Activated naive CD4-positive, alpha-beta T cell treated with Interleukin-2 at 50 U/mL for 16 hours (primary cell): ENCODE results near the gene SYT12.

Experiments
- DNase-seq: peaks from one replicate; pipeline ENCODE4 v3.0.0-alpha.2; 2020

The SYT12 gene

GRCh38 chr11:67058506-67058905 lies 35.6 kb downstream of the SYT12 start:
- DNase-seq, result no peak

- DNase-seq, result no peak
These were observed 36.7 kb downstream of the SYT12 start for GRCh38 chr11:67059671-67060070.

GRCh38 chr11:67060111-67060522 lies 37.2 kb downstream of the SYT12 start:
- DNase-seq, result no peak

- DNase-seq, result no peak
These were observed 39.8 kb downstream of the SYT12 start for GRCh38 chr11:67062526-67063373.

GRCh38 chr11:67066333-67066709 lies 43.4 kb downstream of the SYT12 start:
- DNase-seq, result no peak

GRCh38 chr11:67071420-67072284 lies 48.7 kb downstream of the SYT12 start:
- DNase-seq, result peak; percentile 77

GRCh38 chr11:67072295-67072694 lies 49.4 kb downstream of the SYT12 start:
- no peak for DNase-seq

GRCh38 chr11:67073908-67074307 lies 51.0 kb downstream of the SYT12 start:
- DNase-seq, result no peak

- no peak for DNase-seq
These were observed 53.3 kb downstream of the SYT12 start for GRCh38 chr11:67076202-67076601.

- DNase-seq, result no peak
These were observed 56.3 kb downstream of the SYT12 start for GRCh38 chr11:67079065-67079705.

GRCh38 chr11:67082071-67082791 lies 59.3 kb downstream of the SYT12 start:
- DNase-seq, result no peak

- DNase-seq, result no peak
These were observed 60.9 kb downstream of the SYT12 start for GRCh38 chr11:67083786-67084366.

- no peak for DNase-seq
These were observed 62.7 kb downstream of the SYT12 start for GRCh38 chr11:67085617-67086016.

- no peak for DNase-seq
These were observed 67.8 kb downstream of the SYT12 start for GRCh38 chr11:67090717-67091116.

GRCh38 chr11:67095214-67095507 lies 72.2 kb downstream of the SYT12 start:
- no peak for DNase-seq

- no peak for DNase-seq
These were observed 76.0 kb downstream of the SYT12 start for GRCh38 chr11:67098799-67099429.

- DNase-seq, result no peak
These were observed 76.9 kb downstream of the SYT12 start for GRCh38 chr11:67099831-67100324.
